DMS79 treated with DMSO at 0.1 percent for 48 hours (cell line): Measurements from ENCODE around the gene ADAM29.
"Not testable (repeated sequence)": the region's sequence is repeated elsewhere in the genome, so short reads cannot be mapped to it uniquely, and the experiment has no call there.

Source experiments
- DNase-seq: peaks from one replicate; lab custom pipeline; 2025; lab: John Stamatoyannopoulos, UW

Gene ADAM29

DNA sequence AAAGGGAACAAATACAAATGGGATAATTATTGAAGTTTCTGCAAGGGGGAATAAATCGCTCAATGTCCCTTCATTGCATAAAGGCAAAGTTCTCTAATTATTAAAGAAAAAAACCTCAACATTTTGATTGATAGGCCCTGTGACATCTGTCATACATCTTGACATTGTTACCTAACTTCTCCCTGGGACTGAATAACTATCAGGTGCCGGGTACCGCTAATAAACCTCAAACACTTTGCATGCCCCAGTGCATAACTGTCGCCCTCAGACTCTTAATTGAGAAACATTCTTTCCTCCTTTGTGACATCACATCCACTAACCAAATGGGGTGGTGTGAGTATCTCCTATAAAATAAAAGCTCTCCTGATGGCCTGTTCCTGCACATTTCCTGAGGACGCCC lies at the start of gene ADAM29:
Gene ADAM29, plus strand, starts transcription at position 301 of the 400 bp plus-strand sequence. CDS start 57,168 bp downstream, outside the sequence.
- DNase-seq: no peak

DNA sequence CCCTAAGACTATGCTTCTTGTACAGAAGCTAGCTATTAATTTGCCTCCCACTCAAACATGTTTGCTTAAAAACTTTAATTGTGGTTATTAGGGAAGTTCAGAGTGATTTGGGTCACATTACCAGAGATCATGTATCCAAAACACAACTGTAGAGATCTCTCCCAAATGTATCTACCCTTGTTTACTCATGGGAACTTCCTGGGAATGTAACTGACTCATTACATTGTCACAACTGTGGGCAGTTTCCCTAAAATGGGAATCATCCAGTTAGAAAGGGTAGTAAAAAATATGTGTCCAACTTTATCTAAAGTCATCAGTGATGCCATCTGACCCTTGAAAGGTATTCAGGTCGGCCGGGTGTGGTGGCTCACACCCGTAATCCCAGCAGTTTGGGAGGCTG lies 48.8 kb upstream of the ADAM29 start:
- no peak for DNase-seq

DNA sequence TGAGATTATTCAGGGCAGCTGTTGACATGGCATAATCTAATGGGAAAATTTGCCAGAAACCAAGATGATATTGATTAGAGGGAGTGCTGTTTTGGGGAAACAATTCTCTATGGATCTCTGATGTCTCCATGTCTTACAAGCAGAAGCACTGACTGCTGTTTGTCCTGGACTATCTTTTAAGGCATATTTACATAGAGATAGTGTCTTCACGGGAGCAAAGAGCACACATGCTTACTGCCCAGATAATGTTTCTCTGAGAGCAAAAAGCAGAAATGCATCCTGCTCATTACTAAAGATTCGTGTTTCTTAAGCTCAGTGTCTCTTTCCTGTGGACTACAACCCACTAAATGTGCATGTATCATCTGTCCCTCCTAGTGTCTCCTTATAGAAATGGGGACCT lies 47.8 kb upstream of the ADAM29 start:
- DNase-seq: no peak

DNA sequence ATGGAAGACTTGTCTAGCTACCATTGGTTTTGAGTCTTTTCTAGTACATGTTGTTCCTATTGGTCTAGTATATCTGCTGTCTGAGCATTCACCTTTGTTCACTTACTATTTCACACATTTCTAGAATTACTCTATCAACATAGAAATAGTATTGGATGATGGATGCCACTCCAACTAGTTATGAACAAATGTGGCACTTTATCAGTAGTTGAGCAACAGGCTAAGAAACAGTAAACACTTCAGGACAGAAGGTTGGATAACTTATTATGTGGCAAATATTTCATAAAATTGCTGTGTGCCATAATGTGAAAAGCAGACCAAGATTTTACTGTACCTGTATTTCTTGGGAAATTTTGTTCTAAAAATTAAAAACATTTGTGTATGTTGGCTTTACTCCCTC lies 46.8 kb upstream of the ADAM29 start:
- DNase-seq: no peak

DNA sequence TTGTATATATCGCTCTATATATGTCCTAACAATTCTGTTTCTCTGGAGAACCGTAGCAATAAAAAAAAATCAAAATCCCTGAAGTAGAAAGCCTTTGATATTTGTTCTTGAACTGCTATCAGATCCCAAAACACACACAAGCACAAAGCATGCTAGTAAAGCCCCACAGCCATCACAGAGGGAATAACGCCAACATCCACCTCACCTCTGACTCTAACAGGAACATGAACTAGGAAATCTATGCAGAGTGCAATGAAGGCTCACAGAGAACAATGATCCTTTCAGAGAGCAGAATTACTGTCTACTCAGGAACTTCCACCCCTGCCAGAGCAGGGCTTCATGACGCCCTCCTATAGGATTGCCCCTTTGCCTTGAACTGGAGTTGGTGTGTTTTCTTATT lies 45.0 kb upstream of the ADAM29 start:
- not testable (repeated sequence) for DNase-seq

DNA sequence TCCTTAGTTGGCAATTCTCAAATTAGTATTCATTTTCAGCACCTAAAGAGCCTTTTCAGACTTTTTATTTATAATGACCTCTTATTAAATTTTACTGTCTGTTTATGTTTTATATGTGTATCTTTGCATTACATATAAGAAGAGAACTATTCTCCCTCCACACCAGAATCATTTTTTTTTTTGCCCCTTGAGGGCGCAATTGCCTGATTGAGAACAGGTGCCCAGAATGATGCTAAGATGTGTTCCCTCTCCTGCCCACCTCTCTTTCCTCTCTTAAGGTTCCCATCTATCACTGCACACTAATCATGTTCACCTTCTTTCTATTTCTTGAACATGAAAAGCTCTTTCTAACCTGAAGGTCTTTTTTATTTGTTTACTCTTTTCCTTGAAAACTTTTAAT lies 44.2 kb upstream of the ADAM29 start:
- DNase-seq: no peak

DNA sequence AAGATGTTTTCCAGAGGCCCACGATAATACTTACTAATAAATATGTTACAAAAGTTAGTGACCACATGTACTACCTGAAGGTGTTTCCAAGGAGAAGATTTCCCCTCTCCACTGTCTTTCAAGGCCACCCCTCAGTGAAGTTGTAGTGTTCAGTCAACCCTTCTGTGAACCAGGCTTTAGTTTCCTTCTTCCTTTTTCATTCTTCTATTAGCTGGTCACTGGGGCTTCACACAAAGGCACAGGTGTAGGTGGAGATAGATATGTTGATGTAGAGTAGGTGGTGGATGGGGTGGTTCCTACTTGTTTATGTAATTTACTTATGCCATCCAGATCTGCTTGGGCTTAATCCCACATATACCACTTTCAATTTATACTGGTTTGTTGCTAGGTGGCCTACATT lies 43.3 kb upstream of the ADAM29 start:
- DNase-seq: no peak

DNA sequence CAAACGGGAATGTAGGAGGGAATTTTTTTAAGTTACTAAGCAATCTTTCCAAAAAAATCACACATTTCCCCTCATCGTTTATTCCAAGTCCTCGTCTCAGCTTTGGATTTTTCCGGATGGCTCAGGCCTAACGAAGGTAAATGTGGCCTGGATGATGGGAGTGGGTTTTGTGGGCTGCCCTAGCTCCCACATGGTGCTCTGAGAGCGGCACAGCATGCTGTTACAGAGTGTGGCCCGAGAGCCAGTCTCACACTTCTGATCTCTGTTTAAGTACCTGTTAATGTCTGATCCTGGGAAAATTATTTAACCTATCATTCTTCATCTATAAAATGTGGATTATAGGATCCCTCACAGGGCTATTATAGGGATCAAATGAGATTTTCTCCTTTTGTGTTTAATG lies 38.2 kb upstream of the ADAM29 start:
- DNase-seq: no peak

DNA sequence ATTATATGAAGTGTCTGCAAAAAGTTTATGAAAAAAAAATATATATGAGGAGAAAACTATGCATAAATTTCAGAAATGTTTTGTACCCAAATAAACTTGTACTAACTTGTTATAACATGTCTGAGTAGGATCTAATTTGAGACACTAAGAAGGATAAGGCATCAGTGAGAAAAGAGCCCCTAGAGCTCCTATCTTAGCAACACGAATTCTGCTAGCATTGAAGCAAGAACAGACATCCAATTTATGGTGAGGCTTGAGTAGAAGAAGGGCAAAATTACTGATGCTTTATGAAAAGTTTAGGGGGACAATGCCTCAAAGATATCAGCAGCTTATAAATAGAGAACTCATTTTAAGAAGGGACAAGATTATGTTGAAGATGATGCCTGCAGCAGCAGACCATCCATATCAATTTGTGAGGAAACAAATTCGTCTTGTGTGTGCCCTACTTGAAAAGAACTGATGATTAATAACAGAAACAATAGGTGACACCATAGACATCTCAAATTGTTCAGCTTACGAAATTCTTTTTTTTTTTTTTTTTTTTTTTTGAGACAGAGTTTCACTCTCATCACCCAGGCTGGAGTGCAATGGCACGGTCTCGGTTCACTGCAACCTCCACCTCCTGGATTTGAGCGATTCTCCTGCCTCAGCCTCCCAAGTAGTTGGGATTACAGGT lies 35.7 kb upstream of the ADAM29 start:
- DNase-seq: no peak

DNA sequence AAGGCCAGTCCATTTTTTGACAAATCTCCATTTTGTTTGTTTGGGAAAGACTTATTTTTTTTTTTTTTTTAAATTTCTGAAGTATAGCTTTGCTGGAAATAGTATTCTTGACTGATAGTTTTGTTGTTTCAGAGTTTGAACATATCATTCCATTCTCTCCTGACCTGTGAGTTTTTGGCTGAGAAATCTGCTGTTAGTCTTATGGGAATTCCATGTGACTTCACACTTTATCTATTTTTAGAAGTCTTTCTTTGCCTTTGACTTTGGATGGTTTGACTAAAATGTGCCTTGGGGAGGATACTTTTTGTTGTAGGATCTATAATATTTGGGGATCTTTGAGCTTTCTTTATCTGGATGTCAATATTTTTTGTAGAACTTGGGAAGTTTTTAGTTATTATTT lies 10.7 kb upstream of the ADAM29 start:
- DNase-seq: no peak

DNA sequence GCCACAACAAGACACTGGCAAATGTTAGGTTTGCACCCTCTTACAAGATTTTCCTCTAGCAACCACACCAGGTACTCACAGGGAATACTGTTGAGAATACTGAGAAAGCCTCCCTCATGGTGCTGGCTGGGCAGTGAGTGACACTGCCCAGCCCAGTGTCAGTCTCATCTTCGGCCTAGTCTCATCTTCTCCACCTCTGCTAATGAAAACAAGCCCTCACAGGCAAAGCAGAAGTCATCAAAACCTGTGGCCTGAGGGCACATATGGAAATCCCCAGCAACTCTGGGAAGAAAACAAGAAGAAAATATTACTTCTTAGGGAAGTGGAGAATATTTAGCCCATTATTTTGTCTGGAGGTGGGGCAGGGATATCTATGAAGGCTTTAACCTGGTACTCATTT lies 7.9 kb upstream of the ADAM29 start:
- no peak for DNase-seq

DNA sequence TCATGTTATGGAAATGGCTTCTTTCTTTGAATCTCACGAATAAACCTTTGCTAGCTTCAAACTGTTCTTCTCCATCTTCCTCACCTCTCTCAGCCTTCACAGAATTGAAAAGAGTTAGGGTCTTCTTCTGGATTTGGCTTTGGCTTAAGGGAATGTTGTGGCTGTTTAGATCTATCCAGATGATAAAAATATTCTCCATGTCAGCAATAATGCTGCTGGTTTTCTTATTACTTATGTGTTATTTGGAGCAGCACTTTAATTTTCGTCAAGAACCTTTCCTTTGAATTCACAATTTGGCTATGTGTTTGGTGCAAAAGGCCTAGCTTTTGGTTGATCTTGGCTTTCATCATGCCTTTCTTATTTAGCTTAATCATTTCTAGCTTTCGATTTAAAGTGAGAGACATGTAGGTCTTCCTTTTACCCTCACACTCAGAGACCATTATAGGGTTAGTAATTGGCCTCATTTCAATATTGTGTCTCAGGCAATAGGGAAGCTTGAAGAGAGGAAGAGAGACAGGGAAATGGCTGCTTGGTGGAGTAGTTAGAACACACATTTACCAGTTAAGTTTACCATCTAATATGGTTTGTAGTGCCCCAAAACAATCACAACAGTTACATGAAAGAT lies 5.1 kb upstream of the ADAM29 start:
- DNase-seq: no peak

DNA sequence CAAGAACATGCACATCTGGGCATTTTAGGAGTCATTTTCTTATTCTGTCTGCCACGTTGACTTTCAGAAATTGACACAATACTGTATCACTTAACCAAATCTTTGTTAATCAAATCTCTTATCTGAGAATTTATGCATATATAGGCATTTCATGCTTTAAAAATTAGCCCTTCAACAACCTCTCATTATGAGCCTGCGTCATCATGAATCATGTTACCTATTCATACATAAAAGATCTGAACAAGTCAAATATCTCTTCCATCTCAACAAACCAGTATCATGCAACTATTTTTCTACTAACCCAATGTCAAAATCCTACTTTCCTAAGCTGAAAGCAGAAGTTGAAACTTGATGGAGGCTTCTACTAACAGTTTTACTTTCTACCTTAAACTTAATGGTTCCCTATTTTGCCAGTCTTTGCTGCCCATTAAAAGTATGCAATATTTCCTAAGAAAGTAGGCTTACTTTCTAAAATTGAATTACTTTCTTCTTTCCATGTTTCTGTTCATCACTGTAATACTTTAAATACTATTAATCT lies 1.8 kb downstream of the ADAM29 start:
- DNase-seq: no peak

DNA sequence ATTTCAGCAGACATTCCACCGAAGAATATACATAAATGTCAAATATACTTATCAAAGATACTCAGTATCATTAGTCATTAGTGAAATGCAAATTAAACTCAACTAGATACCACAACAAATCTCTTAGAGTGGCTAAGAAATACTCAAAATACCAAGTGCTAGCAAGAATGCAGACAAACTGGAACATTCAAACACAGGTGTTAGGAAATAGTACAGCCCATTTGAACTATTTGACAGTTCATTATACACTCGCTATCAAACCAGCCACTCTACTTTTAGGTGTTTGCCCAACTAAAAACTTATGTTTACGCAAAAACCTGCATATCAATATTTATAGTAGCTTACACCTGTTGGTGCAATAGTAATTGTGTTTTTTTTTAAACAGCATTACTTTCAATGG lies 8.8 kb downstream of the ADAM29 start:
- no peak for DNase-seq

DNA sequence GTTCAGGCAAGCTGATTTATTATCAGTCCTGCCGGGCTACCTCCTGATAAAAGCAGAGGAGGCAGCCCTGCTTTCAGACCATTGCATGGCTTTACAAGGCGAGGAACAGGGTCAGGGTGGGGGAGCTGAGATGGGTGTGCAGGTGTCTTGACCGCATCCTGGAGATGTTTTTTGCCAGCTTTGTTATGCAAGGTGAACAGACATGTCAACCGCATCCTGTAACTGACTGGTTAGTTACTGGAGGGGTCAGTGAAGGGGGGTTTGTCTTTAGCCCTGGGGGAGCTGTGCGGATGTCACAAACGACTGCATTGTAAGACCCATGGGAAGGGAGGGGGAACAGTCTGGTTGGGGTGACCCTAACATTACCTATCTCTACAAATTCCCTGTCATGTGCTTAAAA lies 10.0 kb downstream of the ADAM29 start:
- no peak for DNase-seq

DNA sequence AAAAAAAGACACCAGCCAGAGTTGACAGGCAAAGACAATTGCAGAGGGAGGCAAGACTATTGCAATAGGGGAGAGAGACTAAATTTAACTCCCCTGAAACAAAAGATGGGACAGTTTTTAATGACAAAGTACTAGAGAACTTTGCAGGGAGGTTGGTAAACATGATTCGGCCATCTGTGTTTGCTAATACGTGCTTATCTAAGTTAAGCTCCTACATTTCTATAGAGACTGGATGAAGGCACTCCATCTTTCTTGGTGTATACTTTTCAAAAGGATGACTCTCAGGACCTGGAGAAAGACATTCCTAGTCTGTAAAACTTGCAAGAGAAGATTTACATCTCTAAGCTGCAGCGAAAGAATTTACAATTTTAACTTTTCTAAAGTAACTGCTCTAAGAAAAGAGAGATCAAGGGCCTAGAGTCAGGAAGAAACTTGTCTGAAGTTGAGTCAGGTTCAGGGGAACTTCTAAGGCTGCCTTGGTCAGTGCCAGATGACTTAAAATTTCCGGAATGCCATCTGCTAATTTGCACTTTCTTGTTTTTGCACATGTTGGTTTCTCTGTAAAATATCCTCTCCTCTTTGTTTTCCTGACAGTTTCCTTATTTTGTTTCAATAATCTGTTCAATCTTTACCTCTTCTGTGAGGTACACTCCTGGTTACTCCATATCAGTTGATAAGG lies 10.6 kb downstream of the ADAM29 start:
- no peak for DNase-seq

DNA sequence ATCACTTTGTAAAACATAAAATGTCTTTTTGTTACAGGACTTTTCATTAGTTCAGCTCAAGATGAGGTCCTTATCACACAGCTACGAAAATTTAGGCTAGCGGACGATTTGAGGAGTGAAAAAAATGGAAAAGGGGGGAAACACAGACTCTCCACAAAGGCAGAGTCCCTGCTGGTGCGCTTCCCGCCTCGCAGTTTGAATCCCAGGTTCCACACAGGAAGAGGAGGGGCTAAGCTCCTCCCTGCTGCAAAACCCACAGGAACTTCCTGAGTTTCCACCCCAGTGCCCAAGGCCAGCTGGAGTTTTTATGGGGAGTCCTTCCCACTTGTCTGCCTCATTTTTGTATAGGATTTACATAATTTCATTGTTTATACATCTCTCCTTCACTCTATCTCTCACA lies 11.2 kb downstream of the ADAM29 start:
- DNase-seq: no peak

DNA sequence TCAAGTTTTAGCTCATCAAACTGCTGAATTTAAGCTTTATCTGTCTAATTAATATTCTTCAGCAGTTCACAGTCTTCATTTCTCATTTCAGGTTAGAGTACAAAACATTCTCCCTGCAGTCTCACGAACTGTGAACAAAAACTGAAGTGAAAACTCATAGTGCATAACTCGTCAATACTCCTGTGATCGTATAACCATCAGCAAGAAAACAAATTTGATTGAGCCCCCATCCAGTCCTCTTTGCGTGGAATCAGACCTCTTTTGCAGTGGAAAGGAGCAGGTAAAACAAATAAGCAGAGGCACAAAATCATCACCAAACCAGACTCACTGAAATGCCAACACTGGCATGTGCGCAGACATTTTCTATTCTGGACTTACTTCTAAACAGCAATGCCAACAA lies 12.7 kb downstream of the ADAM29 start:
- DNase-seq: no peak

DNA sequence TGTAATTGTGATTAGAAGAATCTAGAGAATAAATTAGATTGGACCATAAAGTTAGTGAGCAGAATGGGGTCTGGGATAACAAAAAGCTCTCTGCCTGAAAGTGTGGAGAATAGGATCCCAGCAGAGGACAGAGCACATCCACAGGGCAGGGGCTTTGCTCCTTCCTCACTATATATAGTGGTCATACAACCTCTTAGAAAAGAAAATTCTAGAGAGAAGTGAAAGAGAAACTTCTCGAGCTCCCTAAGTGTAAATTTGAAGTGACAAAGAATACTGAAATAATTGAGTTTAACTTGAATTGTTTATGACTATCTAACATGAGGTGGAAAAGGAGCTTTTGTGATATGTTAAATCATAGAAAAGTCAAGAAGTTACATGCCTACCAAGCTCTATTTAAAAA lies 14.9 kb downstream of the ADAM29 start:
- no peak for DNase-seq

DNA sequence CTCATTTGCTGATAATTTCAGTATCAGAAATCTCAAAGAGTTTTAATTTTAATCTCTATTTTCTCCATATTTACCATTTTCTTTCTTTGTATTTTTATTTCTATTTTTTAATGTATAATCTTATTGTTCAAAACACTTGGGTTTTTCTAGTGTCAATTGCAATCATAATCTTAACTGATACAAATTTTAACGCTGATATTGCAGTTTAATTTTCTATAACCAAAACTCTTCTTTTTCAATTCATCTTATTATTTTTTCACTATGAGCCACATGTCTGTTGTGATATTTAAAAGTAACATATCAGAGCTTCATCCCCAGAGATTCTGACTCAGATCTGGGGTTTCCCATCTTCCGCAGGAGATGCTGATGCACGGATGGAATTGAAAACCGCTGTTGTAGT lies 16.2 kb downstream of the ADAM29 start:
- DNase-seq: no peak

DNA sequence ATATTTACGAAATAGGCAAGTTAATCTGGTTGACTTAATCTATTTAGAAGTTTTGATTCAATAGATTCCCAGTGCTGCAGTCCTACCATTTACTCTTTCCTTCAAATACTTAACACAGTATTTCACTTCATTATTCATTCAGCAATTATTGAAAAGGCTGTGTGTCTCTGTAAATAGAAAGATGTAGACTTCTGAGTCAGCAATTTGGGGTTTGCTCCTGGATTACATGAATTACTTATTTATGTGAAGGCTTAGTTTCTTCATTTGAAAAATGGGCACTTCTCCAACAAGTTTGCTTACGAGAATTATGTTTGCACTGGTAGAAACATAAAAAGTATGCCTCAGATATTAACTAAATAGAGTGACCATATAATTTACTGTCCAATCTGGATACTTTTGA lies 17.4 kb downstream of the ADAM29 start:
- no peak for DNase-seq

DNA sequence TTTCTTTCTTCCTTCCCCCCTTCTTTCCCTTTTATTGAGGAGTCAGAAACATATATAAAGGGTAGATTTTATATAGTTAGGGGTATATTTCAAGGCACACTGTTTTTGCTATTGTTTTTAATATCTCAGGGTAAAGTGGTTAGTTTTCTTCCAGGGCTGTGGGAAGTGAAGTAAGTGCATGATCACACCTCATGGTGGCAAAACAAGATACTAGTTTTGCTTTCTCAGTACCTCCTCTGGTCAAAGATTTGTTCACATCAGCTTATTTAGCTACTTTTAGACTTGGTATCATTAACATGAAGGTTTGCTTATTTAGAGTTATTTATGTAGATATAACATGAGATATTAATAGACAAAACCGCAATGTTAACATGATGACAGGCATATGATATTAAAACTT lies 21.8 kb downstream of the ADAM29 start:
- no peak for DNase-seq

DNA sequence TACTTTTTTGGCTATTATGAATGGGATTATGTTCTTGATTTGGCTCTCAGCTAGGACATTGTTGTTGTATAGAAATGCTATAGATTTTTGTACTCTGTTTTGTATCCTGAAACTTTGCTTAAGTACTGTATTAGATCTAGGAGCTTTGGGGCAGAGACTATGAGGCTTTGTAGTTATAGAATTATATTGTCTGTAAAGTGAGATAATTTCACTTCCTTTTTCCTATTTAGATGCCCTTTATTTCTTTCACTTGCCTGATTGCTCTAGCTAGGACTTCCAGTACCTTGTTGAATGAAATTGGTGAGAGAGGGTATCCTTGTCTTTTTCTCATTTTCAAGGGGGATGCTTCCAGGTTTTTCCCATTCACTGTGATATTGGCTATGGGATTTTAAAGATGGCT lies 28.1 kb downstream of the ADAM29 start:
- no peak for DNase-seq
